ENCODE measurements around the gene VSX1. TPM values are rescaled to one million over a fixed set of nuclear protein-coding genes. Genes with fewer than 3 reads are reported as not detected.

Gene VSX1
- not detected in 2 replicates for total RNA-seq

GRCh38 chr20:25081730-25082497, at the start of gene VSX1:
Gene VSX1 (minus strand): TSS chr20:25082141. CDS start chr20:25082096, 45 bp downstream.

GRCh38 chr20:25058051-25058846, 23.7 kb downstream of the VSX1 start, which contains the start of gene ACSS1:
Gene ACSS1 (minus strand): TSS chr20:25058139. CDS start chr20:25058102, 37 bp downstream.

Other genes starting within 250 kb of the VSX1 start
- gene CST7, start 132.9 kb downstream of the VSX1 start, total RNA-seq = not detected in 2 replicates
- gene APMAP, start 89.4 kb downstream of the VSX1 start, total RNA-seq = 88.7 and 105 TPM in 2 replicates
- 7.5 and 9.8 TPM in 2 replicates for gene ACSS1, start 24.0 kb downstream of the VSX1 start, total RNA-seq
- 46.9 and 54.7 TPM in 2 replicates for gene ENTPD6, start 113.6 kb upstream of the VSX1 start, total RNA-seq
- gene PYGB, start 165.9 kb upstream of the VSX1 start, total RNA-seq = 75.8 and 76.3 TPM in 2 replicates